ENCODE measurements around the gene CCDC175.

The CCDC175 gene

DNA sequence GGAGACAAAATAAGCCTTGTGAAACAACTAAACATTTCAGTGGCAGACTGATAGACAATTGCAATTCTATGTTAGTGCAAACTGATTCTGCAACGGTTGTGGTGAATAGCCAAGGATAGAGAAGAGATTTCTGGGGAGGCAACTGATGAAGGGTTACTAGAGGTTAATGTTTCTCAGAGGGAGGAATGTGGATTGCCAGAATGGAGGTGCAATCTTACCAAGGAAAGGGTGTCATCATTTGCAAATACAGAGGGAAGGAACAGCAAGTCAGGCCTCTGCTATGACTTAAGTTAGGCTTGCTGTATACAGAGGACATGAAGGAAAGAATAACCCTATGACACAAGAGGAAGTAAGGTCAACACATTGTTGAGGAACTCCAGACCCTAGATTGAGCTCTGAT is 35.8 kb downstream of the CCDC175 start:
- H3K4me3 ChIP-seq (ENCODE audit: low read length, poor library complexity, severe bottlenecking) = no peak overlapping the region
- TF ChIP-seq, protein P1, sequence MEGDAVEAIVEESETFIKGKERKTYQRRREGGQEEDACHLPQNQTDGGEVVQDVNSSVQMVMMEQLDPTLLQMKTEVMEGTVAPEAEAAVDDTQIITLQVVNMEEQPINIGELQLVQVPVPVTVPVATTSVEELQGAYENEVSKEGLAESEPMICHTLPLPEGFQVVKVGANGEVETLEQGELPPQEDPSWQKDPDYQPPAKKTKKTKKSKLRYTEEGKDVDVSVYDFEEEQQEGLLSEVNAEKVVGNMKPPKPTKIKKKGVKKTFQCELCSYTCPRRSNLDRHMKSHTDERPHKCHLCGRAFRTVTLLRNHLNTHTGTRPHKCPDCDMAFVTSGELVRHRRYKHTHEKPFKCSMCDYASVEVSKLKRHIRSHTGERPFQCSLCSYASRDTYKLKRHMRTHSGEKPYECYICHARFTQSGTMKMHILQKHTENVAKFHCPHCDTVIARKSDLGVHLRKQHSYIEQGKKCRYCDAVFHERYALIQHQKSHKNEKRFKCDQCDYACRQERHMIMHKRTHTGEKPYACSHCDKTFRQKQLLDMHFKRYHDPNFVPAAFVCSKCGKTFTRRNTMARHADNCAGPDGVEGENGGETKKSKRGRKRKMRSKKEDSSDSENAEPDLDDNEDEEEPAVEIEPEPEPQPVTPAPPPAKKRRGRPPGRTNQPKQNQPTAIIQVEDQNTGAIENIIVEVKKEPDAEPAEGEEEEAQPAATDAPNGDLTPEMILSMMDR (conservative IDR thresholded peaks at IDR 0.05; ENCODE audit: low read length) = no peak
- TF ChIP-seq EZH2phosphoT487 (IDR thresholded peaks at IDR 0.05; ENCODE audit: borderline replicate concordance) = no peak

DNA sequence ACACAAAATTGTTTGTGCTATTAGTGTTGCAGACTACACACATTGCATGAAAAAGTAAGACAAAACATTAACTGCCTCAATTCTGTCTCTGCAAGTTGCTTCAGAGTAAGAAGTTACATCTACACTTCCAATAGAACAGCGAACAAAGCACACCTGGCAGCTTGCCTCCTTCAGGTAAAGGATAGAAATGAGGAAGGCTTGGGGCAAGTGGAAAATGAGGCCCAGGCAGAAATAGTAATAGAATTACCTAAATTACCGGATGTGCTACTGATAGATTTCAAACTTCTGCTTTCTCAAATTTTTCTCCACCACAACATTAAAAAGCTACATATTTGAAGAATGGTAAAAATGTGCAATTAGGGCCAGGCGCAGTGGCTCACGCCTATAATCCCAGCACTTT is 37.7 kb downstream of the CCDC175 start:
- TF ChIP-seq EZH2phosphoT487 (IDR thresholded peaks at IDR 0.05; ENCODE audit: borderline replicate concordance) = no peak
- TF ChIP-seq, protein P1 (conservative IDR thresholded peaks at IDR 0.05; ENCODE audit: low read length) = no peak
- H3K4me2 ChIP-seq (ENCODE audit: low read depth, low read length, poor library complexity, severe bottlenecking) = no peak overlapping the region
- H4K20me1 ChIP-seq (ENCODE audit: insufficient read depth, low read length, poor library complexity, severe bottlenecking) = no peaks in the 10 kb centered on the region
- H3K9me2 ChIP-seq (replicated peaks; ENCODE audit: low read depth, low read length) = no peaks in the 10 kb centered on the region
- no peak overlapping the region for H3K9ac ChIP-seq (ENCODE audit: low read depth, low read length, poor library complexity, severe bottlenecking)
- H2AFZ ChIP-seq (ENCODE audit: low read length) = no peak overlapping the region
- no peaks in the 10 kb centered on the region for H3K9me3 ChIP-seq (ENCODE audit: insufficient read depth, low read depth, low read length)
- no peaks in the 10 kb centered on the region for H3K79me2 ChIP-seq (ENCODE audit: insufficient read depth, low read length)
- H3K27me3 ChIP-seq (ENCODE audit: insufficient read depth, low read length, poor library complexity, severe bottlenecking) = no peaks in the 10 kb centered on the region
- H3K4me1 ChIP-seq (ENCODE audit: insufficient read depth, low read length, poor library complexity, severe bottlenecking) = no peaks in the 10 kb centered on the region
- H3K4me3 ChIP-seq (ENCODE audit: low read length, poor library complexity, severe bottlenecking) = no peak overlapping the region
- no peaks in the 10 kb centered on the region for H3F3A ChIP-seq (ENCODE audit: low read depth)
- no peaks in the 10 kb centered on the region for H3K36me3 ChIP-seq (ENCODE audit: insufficient read depth, low read length)

More for the DNA sequence above, 35.8 kb downstream of the CCDC175 start:
- no peaks in the 10 kb centered on the region for H3K9me2 ChIP-seq (replicated peaks; ENCODE audit: low read depth, low read length)
- H3F3A ChIP-seq (ENCODE audit: low read depth) = no peaks in the 10 kb centered on the region
- no peaks in the 10 kb centered on the region for H3K27me3 ChIP-seq (ENCODE audit: insufficient read depth, low read length, poor library complexity, severe bottlenecking)
- H3K4me2 ChIP-seq (ENCODE audit: low read depth, low read length, poor library complexity, severe bottlenecking) = no peak overlapping the region
- H2AFZ ChIP-seq (ENCODE audit: low read length) = no peak overlapping the region
- no peaks in the 10 kb centered on the region for H4K20me1 ChIP-seq (ENCODE audit: insufficient read depth, low read length, poor library complexity, severe bottlenecking)
- H3K4me1 ChIP-seq (ENCODE audit: insufficient read depth, low read length, poor library complexity, severe bottlenecking) = no peaks in the 10 kb centered on the region
- H3K9ac ChIP-seq (ENCODE audit: low read depth, low read length, poor library complexity, severe bottlenecking) = no peak overlapping the region
- H3K9me3 ChIP-seq (ENCODE audit: insufficient read depth, low read depth, low read length) = no peaks in the 10 kb centered on the region
- H3K79me2 ChIP-seq (ENCODE audit: insufficient read depth, low read length) = no peaks in the 10 kb centered on the region
- H3K36me3 ChIP-seq (ENCODE audit: insufficient read depth, low read length) = no peaks in the 10 kb centered on the region

DNA sequence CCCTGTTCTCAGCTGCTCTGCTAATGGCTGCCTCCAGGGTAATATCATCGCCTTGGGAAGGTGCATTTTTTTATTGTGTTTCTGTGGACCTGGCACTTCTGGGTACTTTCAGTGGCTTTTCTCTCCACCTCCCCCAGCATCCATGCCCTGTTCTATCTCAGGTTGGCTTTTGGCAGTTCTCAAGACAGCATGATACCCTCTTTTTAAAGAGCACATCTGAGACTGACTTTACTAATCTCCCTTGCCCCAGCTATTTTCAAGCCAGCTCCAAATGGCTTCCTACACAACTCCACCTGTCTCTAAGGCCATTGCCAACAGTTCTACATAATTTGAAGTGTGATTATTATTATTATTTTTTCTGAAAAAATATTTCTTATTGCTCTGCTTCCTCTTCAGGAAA is 39.1 kb downstream of the CCDC175 start:
- TF ChIP-seq EZH2phosphoT487 (IDR thresholded peaks at IDR 0.05; ENCODE audit: borderline replicate concordance) = no peak
- TF ChIP-seq, protein P1 (conservative IDR thresholded peaks at IDR 0.05; ENCODE audit: low read length) = no peak
- H3K4me2 ChIP-seq (ENCODE audit: low read depth, low read length, poor library complexity, severe bottlenecking) = no peak overlapping the region
- H3K9me3 ChIP-seq (ENCODE audit: insufficient read depth, low read depth, low read length) = no peaks in the 10 kb centered on the region
- H3K9me2 ChIP-seq (replicated peaks; ENCODE audit: low read depth, low read length) = no peaks in the 10 kb centered on the region
- H3K27me3 ChIP-seq (ENCODE audit: insufficient read depth, low read length, poor library complexity, severe bottlenecking) = no peaks in the 10 kb centered on the region
- no peaks in the 10 kb centered on the region for H3K79me2 ChIP-seq (ENCODE audit: insufficient read depth, low read length)
- H3K4me3 ChIP-seq (ENCODE audit: low read length, poor library complexity, severe bottlenecking) = no peak overlapping the region
- no peak overlapping the region for H3K9ac ChIP-seq (ENCODE audit: low read depth, low read length, poor library complexity, severe bottlenecking)
- H4K20me1 ChIP-seq (ENCODE audit: insufficient read depth, low read length, poor library complexity, severe bottlenecking) = no peaks in the 10 kb centered on the region
- H3K4me1 ChIP-seq (ENCODE audit: insufficient read depth, low read length, poor library complexity, severe bottlenecking) = no peaks in the 10 kb centered on the region
- H3F3A ChIP-seq (ENCODE audit: low read depth) = no peaks in the 10 kb centered on the region
- no peak overlapping the region for H2AFZ ChIP-seq (ENCODE audit: low read length)
- no peaks in the 10 kb centered on the region for H3K36me3 ChIP-seq (ENCODE audit: insufficient read depth, low read length)
